Lung (tissue), 12 donors: ENCODE data around the gene GLIS1. TPM values are rescaled to one million over a fixed set of nuclear protein-coding genes. Genes with fewer than 3 reads are reported as not detected.

Experiments
- ATAC-seq: fragments of 200-7000 bp; cut with Tn5 transposase; one replicate; pipeline ENCODE4 v1.9.1; 2020; ENCODE audit warnings: moderate number of reproducible peaks; ENCODE audit not compliant: insufficient read depth, low FRiP score
- DNase-seq, 3 donors: peaks; one replicate each; pipeline ENCODE4 v3.0.0-alpha.2; 2013 to 2017
- H3K27ac ChIP-seq, 2 donors: one replicate each; pipeline ENCODE4 v1.5.1; 2013; ENCODE audit warnings: mild to moderate bottlenecking in 2 of 2, moderate library complexity in 2 of 2, control low read depth in 1 of 2, inconsistent platforms in 1 of 2, low read depth in 1 of 2, low read length in 1 of 2
- H3K27me3 ChIP-seq, 3 donors: one replicate each; pipeline ENCODE4 v1.5.1; 2013; ENCODE audit warnings: low read length in 2 of 3; ENCODE audit not compliant: control insufficient read depth in 3 of 3, insufficient read depth in 3 of 3
- H3K36me3 ChIP-seq, 4 donors: one replicate each; pipeline ENCODE4 v1.5.1; 2013; ENCODE audit warnings: low read length in 4 of 4, mild to moderate bottlenecking in 1 of 4, moderate library complexity in 1 of 4; ENCODE audit not compliant: control insufficient read depth in 4 of 4, insufficient read depth in 4 of 4
- H3K4me1 ChIP-seq, 5 donors: one replicate each; pipeline ENCODE4 v1.5.1; 2013; ENCODE audit warnings: low read length in 5 of 5, mild to moderate bottlenecking in 2 of 5, moderate library complexity in 1 of 5; ENCODE audit not compliant: control insufficient read depth in 5 of 5, insufficient read depth in 5 of 5
- H3K4me3 ChIP-seq: one replicate; pipeline ENCODE4 v1.5.1; 2013; ENCODE audit warnings: mild to moderate bottlenecking, control low read depth, moderate library complexity
- H3K9ac ChIP-seq, 2 donors: one replicate each; pipeline ENCODE4 v1.5.1; 2013; ENCODE audit warnings: low read length in 2 of 2, control low read depth in 1 of 2; ENCODE audit not compliant: insufficient read depth in 1 of 2
- H3K9me3 ChIP-seq, 4 donors: one replicate each; pipeline ENCODE4 v1.5.1; 2013; ENCODE audit warnings: low read length in 3 of 4, mild to moderate bottlenecking in 1 of 4, moderate library complexity in 1 of 4; ENCODE audit not compliant: control insufficient read depth in 4 of 4, insufficient read depth in 3 of 4
- WGBS, 2 donors: extraction: QIAGEN DNeasy Blood & Tissue Kit; methylation state at CpG; one replicate each; pipeline ENCODE4 v1.1.7; 2013; 5-methylcytosine and 5-hydroxymethylcytosine counted together
- polyA plus RNA-seq, 2 donors: library from polyadenylated mRNA; stranded (reverse); fragments of 200-250 nt; gene quantifications; one replicate each; pipeline ENCODE4 v1.2.1, GENCODE V29; 2013
- total RNA-seq, 2 donors: library from RNA; depleted of rRNA in 1 of 2; stranded (reverse); fragments of >200 nt in 1 of 2; gene quantifications; one replicate each; pipeline ENCODE4 v1.2.1, GENCODE V29; 2014 to 2021
- TF ChIP-seq, protein P1 (sequence below): IDR thresholded peaks from 2 replicates; pipeline ENCODE4 v1.5.1; 2012; ENCODE audit warnings: mild to moderate bottlenecking; ENCODE audit errors: control extremely low read depth, extremely low read depth
- donor health status: control.
- donor health status: control.
- donor health status: Bipolar disorder and iron deficiency.
- donor health status: healthy.
- donor health status: DM: yes; HTN: yes; CAD: no.

Gene GLIS1
- total and polyA plus RNA-seq, 4 donors, result 0.05 to 0.18 (median 0.17) TPM; not detected in 1

DNA sequence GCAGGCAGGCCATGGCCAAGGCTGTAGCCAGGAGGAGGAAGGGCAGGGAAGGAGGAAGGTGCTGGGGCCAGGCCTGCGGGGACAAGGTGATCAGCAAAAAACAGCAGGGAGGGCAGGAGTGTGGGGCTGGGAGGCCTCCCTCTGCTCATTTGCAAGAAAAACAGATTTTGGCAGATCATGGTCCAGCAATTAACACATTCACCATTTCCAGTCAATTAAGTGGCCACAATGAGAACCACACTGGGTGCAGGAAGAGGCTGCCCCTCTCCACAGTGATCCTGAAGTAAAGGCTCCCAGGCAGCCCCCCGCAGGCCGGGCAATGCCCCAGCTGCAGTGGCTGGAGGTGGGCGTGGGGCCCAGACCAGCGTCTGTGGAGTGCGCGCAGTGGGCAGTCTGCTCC, 225.1 kb downstream of the GLIS1 start:
- Histone ChIP-seq H3K27me3 (no peaks in the 10 kb centered on the region), H3K9me3 (peaks cover 0 to 2% (median 0%) of the 10 kb centered on the region in 4 donors), H3K4me1 (peaks cover 0 to 18% (median 2%) of the 10 kb centered on the region in 5 donors), H3K9ac (no peak overlapping the region), H3K27ac (no peak overlapping the region), H3K4me3 (no peak overlapping the region), H3K36me3 (no peaks in the 10 kb centered on the region)
- ATAC-seq (no peak), DNase-seq (no peak)
- TF ChIP-seq, protein P1, sequence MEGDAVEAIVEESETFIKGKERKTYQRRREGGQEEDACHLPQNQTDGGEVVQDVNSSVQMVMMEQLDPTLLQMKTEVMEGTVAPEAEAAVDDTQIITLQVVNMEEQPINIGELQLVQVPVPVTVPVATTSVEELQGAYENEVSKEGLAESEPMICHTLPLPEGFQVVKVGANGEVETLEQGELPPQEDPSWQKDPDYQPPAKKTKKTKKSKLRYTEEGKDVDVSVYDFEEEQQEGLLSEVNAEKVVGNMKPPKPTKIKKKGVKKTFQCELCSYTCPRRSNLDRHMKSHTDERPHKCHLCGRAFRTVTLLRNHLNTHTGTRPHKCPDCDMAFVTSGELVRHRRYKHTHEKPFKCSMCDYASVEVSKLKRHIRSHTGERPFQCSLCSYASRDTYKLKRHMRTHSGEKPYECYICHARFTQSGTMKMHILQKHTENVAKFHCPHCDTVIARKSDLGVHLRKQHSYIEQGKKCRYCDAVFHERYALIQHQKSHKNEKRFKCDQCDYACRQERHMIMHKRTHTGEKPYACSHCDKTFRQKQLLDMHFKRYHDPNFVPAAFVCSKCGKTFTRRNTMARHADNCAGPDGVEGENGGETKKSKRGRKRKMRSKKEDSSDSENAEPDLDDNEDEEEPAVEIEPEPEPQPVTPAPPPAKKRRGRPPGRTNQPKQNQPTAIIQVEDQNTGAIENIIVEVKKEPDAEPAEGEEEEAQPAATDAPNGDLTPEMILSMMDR, result no peak
- 90 to 93% methylated on average over 7 of the region's 7 CpGs for WGBS, 2 donors

- Histone ChIP-seq H3K36me3 (no peaks in the 10 kb centered on the region), H3K4me3 (no peak overlapping the region), H3K9ac (no peak overlapping the region), H3K27ac (no peak overlapping the region), H3K27me3 (no peaks in the 10 kb centered on the region), H3K4me1 (peaks cover 0 to 18% (median 2%) of the 10 kb centered on the region in 5 donors), H3K9me3 (peaks cover 0 to 2% (median 0%) of the 10 kb centered on the region in 4 donors)
- ATAC-seq (no peak), DNase-seq (no peak)
- WGBS, 2 donors, result 73 to 76% methylated on average over 22 of the region's 22 CpGs
- TF ChIP-seq, protein P1, result no peak
Measured at GRCh38 chr1:53512807-53513755, 225.9 kb downstream of the GLIS1 start.

GRCh38 chr1:53511933-53512806, 226.8 kb downstream of the GLIS1 start:
- Histone ChIP-seq H3K36me3 (no peaks in the 10 kb centered on the region), H3K27me3 (no peaks in the 10 kb centered on the region), H3K27ac (no peak overlapping the region), H3K4me3 (no peak overlapping the region), H3K9ac (no peak overlapping the region), H3K9me3 (peaks cover 0 to 2% (median 0%) of the 10 kb centered on the region in 4 donors), H3K4me1 (peaks cover 0 to 18% (median 2%) of the 10 kb centered on the region in 5 donors)
- WGBS, 2 donors, result 47 to 66% methylated on average over 19 of the region's 19 CpGs
- peak; percentile 29 to 70 (median 63) for DNase-seq
- ATAC-seq, result no peak
- TF ChIP-seq, protein P1, result no peak
